ENCODE measurements around the gene HSPG2.

The HSPG2 gene

DNA sequence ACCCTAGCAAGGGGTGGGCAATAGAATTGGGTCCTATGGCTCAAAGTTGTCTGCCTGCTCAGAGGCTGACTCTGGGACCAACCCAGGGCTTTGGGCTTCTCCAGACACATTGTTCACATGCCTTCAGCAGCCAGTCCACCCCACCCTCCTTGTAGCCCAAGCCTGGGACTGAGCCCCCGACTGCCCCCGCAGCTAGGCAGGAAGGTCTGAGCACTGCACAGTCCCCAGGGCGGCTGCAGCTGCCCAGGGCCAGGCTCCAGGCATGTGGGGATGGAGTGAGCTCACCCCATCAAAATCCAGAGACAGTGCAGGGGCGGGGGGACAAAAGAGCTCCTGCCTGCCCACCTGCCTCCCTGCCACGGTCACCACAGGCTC lies 35.6 kb downstream of the HSPG2 start:
- DNase-seq (ENCODE audit: low read depth in 4 of 4, low spot score in 1 of 4) = no peak

DNA sequence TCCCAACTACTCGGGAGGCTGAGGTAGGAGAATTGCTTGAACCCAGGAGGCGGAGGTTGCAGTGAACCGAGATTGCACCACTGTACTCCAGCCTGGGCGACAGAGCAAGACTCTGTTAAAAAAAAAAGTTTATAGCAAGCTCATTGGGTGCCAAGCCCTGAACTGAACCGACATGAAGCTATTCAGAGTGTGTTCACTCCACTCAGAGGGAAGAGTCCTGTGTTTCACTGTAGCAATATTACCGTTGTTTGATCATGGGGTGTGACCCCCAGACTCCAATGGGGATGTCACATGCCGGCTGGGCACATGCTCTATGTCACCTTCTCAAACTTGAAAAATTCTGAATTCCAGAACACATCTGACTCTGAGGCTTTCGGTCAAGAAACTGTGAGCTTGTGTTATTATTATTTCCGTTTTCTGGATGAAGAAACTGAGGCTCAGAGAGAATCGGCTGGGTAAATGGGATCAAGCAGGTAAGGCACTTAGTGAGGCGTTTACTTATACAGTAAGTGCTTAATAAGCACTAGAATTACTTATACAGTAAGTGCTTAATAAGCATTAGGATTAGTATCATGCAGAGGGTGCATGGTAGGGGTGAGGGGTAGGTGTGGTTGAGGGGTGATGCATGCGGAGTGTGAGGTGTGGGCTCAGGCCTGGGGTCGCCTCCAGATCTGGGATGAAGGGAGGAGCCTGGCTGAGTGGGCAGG lies 36.2 kb downstream of the HSPG2 start:
- DNase-seq (ENCODE audit: low read depth in 4 of 4, low spot score in 1 of 4) = no peak

DNA sequence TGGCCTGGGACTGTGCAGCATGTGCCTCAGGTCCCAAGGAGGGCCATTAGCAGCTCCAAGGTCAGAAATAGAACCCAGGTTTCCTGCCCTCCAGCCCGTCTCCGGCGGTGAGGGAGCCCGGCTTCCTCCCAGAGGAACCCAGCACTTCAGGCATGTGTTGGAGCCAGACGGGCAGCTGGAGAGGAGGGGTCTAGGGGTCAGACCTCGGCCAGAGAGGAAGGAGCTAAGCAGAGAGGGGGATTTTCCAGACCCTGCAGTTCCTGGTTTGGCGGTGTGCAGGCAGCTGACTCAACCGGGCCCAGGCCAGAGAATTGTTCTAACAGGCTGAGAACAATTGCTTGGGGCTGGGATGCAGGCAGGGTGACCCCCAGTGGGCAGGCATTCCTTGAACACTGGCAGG lies 37.1 kb downstream of the HSPG2 start:
- DNase-seq (ENCODE audit: low read depth in 4 of 4, low spot score in 1 of 4) = no peak

DNA sequence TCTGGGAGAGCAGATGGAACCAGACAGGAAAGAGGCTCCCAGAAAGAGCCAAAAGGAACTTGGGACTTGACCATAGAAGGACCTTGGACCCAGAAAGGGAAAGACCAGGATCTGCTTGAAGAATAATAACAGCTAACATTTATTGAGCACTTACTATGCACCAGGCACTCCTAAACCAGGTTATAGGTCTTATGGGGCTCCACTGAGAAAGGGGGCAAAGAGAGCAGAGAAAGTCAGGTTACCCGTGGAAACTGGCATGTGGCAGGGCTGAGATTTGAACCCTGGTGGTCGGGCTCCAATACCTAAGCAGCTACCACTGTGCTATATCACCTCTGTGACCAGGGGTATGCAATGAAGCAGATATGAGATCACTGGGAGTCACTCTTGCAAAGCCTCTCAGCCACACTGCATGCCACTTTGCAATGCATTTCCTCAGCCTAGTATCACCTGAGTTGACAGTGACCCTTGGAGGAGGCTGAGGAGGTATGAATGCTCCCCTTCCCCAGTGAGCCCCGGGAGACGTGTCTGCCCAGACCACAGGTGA lies 37.8 kb downstream of the HSPG2 start:
- DNase-seq (ENCODE audit: low read depth in 4 of 4, low spot score in 1 of 4) = no peak

DNA sequence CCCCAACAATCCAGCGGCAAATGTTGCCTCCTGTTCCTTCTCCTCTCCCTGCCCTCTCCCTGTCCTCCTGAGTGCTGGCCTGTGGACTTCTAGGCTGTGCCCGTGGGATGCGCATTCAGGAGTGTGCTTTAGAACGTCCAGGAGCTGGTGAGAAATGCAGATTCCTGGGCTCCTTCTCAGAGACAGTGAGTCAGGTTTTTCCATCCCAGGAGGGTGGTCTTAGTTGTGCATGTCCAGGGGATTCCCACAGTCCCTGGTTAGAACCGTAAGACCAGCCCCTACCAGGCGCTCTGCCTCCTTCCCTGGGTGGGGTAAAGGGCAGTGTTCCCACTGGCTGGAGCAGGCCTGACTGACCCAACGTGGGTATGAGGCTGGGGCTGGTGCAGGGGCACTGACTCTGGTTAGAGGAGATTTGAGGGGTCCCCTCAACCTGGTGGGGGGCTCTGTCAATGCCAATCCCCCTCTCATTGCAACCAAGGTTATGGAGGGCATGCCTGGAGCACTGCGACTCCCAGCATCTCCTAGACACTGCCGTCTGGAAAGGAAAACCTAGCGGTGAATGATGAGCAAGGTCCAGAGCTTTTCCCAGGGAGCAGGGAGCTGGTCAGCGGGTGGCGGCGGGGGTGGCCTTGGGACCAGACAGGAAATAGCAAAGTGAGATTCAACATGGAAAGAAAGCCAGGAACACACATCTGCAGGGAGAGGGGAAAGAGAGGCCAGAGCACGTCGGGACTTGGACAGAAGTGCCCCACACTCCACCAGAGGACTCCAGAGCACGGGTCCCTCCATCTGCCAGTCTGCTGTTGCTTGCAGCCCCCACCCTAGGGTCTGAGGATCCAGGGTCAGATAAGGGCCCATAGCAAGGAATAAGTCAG lies 38.5 kb downstream of the HSPG2 start:
- no peak for DNase-seq (ENCODE audit: low read depth in 4 of 4, low spot score in 1 of 4)

DNA sequence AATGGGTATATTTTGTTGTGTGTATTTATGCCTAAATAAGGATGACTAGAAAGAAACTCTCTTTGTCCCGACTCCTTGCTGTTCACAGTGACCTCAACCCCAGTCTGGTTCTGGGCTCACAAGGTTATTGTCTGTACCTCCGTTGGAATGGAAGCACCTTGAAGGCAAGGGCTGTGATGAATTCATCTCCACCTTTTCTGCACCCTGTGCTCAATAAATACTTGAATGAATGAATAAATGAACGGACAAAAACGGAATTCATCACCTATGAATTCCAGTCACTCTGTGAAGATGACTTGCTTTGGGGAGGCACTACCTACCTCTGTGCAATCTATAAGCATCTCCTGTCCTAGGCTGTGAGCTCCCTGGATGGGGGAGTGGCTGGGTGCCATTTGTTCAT lies 39.3 kb downstream of the HSPG2 start:
- no peak for DNase-seq (ENCODE audit: low read depth in 4 of 4, low spot score in 1 of 4)

DNA sequence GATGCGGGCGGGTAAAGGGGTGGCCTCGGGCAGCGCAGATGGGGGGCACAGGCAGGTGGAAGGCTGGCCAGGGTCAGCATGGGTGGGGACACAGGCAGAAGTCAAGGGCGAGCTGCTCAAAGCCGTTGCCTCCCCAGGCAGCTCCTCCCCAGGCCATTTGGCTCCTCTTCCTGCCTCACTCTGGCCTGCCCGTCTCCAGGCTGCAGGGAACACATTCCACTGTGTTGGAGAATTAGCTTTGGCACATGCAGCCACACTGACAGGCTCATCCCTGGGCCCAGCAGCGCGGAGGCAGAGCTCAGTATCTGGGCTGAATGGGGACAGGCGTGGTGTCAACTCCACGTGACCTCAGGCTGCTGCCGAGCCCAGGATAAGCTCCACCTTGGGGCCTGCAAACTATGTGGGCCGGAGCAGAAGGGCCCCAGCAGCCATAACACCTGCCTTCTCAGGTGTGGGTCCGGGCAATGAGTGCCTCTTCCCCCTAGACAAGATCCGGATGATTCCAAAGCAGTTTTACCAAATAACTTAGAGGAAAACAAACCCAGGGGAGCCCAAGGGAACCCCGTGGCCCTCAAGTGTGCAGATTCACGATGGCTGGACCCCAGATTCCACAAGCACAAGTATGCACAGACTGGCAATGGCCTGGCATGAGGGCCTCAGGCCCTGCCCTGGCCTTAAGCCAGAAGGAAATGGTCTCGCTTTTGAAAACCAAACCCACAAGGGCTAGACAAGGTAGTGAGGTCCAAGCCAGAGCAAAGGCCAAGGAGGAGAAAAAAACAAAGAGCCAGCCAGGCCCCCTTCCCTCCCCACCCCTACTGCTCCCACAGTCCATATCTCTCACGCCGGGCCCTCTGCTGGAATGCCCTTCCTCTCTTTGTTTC lies 40.2 kb downstream of the HSPG2 start:
- no peak for DNase-seq (ENCODE audit: low read depth in 4 of 4, low spot score in 1 of 4)

DNA sequence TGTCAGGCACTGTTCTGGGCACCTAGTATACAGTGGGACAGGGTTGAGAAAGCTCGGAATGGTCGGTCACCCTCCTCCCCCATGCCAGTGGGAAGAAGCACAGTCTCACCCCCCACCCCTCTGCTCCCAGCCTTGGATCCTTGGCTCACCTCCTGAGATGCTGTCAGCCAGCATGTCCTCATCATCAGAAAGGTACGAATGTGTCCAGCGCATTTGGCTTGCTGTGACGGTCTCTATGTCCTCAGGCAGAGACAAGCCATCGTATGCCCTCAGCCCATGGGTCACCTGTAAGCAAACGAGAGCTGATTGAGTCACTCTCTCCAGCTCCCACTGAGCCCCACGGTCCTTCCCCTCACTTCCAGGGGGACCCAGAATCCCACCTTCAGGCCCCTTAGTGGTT lies 41.1 kb downstream of the HSPG2 start:
- DNase-seq (ENCODE audit: low read depth in 4 of 4, low spot score in 1 of 4) = no peak

DNA sequence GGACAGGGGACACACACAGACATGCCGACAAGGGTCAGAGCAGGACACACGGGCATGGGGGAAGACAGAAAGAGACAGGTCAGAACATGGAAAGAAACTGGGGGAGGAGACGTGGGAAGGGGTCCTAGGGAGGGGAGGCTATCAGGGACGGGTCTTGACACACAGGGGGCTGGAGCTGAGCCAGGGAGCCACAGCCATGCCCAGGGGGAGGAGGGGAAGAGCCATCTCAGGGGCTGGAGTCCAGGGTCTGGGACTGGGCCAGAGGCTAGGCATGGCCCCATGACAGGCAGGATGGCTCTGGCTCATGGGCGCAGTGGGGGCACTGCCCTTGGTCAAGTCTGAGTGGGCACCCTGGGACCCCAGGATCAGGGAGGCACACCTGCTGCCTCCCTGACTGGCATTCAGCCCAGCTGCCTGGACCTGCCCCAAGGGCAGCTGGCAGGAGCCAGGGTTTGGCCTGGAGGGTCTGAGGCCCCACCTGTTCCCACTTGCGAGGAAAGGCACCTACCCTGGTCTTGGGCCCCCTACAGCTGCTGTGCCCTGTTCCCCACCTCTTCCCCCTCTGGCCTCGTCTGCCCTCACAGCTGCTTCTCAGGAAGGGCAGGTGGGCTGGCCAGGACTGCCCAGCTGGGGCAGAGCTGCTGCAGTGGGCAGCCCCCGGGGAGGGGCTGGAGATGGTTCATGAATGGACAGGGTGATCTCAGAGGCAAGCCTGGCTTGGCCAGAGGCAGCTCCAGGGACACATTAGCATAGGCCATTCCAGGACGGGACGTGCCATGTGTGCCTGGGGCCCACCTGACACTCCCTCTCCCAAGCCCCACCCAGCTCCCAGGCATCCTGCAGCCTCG lies 42.9 kb downstream of the HSPG2 start:
- DNase-seq (ENCODE audit: low read depth in 4 of 4, low spot score in 1 of 4) = no peak

DNA sequence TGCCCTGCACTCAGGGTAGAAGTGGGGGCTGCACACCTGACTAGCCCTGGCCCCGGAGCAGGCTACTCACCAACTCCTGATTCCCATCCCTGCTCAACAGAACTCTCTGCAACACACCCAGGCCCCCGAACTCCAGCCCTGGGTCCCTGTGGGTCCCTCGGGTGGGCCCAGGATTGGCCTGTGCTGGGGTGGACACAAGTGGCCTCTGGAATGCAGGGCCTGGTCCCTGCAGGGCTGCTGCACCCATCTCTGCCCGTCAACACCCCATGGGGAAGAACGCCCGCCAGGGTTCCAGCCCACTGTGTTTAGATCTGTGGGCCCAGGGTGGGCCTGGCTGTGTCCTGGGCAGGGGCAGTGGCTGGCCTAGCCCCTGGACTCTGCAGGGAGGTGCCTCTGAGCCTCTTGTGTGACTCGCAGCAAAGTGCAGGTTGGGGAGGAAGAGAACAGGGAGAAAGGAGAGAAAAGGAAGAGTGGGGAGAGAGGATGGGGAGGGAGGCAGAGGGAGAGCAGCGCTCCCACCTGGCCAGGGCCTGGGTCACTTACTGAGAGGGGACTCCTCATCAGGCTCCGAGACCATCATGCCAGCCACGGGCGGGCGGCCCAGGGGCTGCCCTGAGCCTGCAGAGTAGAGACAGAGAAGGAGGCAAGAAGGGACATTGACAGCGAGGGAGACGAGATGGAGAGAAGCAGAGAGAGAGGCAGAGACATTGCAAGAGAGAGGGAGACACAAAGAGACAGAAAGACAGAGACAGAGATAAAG lies 43.9 kb downstream of the HSPG2 start:
- no peak for DNase-seq (ENCODE audit: low read depth in 4 of 4, low spot score in 1 of 4)

DNA sequence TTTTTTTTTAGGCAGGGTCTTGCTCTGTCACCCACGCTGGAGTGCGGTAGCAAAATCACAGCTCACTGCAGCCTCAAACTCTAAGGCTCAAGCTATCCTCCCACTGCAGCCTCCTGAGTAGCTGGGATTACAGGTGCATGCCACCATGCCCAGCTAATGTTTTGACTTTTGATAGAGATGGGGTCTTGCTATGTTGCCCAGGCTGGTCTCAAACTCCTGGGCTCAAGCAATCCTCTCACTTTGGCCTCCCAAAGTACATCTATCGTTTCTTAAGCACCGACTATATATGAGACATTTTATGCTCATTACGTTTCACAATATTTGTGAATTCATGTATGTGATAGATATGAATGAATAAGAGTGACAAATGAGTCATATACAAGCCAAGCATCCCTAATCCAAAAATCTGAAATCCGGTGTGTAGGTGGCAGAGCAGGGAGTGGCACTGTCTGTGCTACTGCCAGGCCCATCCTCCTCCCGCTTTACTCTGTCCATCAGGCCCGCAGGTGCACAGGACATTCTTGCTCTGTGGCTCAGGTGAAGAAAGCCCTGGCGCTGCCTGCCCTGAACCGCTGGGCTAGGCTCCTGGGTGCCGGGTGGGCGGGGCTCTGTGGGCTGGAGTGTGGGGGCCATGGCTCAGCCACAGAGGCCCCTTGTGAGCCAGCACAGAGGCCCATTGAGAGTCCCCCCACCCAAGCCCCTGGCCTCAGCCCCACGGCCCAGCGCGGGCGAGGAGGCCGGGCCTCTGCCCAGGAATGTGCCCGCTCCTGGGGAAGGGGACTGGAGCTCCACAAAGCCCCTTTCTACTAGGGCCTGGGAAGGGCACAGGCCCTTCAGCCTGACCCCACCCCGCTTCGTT lies 45.3 kb downstream of the HSPG2 start:
- DNase-seq (ENCODE audit: low read depth in 4 of 4, low spot score in 1 of 4) = no peak

DNA sequence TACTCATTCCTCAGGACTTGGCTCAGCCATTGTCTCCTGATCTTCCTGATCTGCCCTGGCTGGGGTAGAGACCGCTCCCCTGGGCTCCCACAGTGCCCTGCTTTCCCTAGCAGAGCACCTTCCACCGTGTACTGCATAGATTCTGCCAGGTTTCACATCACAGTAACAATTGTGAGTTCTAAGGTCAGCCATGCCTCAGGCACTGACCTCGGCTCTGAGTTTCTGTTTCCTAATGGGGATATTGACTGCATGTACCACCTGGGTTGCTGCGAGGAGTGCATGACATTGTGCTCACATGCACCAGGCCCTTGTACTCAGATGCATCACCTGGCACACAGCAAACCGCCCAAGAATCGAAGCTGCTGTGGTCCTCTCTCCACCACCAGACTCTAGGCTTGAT lies 46.0 kb downstream of the HSPG2 start:
- no peak for DNase-seq (ENCODE audit: low read depth in 4 of 4, low spot score in 1 of 4)

DNA sequence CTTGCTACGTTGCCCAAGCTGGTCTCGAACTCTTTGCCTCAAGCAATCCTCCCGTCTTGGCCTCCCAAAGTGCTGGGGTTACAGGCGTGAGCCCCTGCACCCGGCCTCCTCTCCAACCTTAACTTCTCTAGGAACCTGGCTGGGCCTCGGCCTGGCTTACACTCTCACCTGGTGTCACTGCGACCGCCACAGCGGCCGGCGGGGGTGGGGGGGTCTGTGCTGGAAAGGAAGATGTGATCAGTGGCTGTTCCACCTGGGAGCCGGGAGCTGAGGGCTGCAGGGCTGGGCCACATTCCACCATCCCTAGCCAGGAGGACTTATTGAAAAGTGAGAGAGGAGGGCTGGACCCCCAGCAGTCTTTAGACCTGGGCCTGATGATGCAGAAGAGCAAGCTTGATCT lies 48.6 kb downstream of the HSPG2 start:
- no peak for DNase-seq (ENCODE audit: low read depth in 4 of 4, low spot score in 1 of 4)

DNA sequence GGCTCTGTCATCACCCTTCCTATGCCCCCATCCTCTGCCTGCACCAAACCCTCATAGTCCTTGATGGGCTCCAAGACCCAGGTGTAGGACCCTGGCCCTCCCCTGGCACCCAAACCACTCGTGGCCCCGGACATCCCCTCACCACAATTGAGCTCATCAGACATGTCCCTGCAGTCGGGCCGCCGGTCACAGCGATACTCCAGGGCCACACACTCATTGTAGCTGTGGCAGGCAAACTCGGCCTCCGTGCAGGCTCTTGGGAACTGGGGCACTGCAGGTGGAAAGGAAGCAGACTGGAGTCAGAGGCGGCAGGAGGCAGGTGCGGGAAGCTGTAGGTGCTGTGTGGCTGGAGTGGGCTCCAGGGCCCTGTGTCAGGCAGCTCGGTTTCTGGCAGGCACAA lies 49.3 kb downstream of the HSPG2 start:
- no peak for DNase-seq (ENCODE audit: low read depth in 4 of 4, low spot score in 1 of 4)

DNA sequence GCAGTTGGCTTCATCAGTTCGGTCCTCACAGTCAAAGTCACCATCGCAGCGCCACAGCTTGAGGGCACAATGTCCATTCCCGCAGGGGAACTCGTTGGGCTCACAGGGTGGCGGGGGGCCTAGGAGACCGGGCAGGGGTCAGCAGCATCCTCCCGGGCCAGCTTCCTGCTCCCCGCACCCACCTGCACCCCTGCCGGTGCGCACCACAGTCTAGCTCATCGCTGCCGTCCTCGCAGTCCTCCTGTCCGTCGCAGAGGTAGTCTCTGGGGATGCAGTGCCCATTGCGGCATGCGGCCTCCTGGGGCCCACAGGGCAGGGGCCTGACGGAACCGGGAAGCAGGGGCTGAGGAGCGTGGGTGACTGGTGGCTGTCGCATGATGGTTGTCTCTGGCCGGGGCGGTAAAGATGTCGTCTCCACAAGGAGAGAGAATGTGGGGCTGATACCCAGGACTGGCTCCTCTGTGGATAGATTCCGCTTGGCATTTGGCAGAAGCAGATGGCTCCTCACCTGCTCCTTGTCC lies 49.8 kb downstream of the HSPG2 start:
- DNase-seq (ENCODE audit: low read depth in 4 of 4, low spot score in 1 of 4) = no peak

DNA sequence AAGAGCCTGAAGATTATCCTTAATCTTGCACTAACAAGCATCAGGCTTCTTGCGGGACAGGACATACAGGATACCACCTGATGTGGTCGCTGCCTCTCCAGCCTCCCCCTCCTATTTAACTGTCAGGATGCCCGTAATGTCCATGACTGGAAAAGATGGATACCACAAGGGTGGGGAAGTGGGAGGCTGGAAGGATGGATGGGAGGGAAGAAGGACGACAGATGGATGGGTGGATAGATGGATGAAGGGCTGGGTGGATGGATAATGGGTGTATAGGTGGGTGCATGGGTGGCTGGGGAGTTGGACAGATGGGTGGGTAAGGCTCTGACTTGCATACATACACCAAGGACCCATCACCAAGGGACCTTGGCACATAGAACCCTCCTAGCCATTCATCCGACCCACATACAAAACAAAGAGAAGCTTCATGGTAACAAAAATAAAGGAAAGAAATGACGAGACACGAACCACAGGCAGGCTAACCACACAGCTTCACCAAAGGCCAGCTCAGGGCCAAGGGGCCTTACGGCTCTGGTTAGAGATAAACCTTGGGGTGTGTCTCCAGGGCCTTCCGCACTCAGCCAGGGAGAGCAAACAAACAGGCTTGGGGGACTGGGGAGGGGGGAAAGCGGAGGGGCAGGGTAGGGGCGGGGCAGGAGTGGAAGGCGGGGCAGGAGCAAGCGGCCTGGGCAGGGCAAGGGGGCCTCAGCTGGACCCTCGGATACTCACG lies 50.5 kb downstream of the HSPG2 start:
- DNase-seq (ENCODE audit: low read depth in 4 of 4, low spot score in 1 of 4) = no peak

DNA sequence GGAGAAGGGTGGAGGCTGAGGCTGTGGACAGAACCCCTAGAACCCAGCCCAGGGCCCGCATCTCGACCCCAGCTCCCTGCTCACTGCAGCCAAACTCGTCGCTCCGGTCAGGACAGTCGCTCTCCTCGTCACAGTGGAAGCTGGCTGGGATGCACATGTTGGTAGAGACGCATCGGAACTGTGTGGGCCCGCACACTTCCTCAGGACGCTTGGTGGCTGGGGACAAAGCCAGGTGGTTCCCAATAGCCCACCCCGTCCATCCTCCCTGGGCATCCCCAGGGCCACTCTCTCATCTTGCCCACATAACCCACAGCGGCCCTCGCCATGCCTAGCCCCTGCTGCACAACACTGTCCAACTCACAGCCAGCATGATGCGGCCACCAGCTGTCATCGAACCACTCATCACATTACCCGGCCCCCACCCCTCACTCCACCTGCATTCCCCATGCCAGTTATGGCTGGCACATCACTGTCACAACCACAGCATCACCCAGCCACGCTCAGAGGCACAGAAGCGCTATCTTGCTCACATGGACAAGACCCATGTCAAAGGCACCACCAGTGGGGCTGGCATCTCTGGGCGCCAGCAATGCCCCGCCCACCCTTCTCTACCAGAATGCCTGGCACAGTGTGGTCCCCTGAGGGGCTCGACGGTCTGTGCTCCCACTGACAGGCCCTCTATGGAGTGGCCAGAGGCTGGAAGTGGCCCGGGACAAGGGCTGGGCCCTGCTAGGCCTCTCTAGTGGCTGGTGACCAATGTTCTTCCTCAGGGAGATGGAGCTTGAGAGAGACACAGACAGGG lies 51.7 kb downstream of the HSPG2 start:
- no peak for DNase-seq (ENCODE audit: low read depth in 4 of 4, low spot score in 1 of 4)

Data from stimulated activated CD4-positive, alpha-beta T cell treated with anti-CD3 and anti-CD28 coated beads, Interleukin-1b, Interleukin-23, amount 100 ng/mL, for 24 hours (primary cell).